ENCODE data around the gene NCLN. TPM values are rescaled to one million over a fixed set of nuclear protein-coding genes. Genes with fewer than 3 reads are reported as not detected.

The NCLN gene
- total RNA-seq, 1 donor from 2014 or later = 54.6 TPM

DNA sequence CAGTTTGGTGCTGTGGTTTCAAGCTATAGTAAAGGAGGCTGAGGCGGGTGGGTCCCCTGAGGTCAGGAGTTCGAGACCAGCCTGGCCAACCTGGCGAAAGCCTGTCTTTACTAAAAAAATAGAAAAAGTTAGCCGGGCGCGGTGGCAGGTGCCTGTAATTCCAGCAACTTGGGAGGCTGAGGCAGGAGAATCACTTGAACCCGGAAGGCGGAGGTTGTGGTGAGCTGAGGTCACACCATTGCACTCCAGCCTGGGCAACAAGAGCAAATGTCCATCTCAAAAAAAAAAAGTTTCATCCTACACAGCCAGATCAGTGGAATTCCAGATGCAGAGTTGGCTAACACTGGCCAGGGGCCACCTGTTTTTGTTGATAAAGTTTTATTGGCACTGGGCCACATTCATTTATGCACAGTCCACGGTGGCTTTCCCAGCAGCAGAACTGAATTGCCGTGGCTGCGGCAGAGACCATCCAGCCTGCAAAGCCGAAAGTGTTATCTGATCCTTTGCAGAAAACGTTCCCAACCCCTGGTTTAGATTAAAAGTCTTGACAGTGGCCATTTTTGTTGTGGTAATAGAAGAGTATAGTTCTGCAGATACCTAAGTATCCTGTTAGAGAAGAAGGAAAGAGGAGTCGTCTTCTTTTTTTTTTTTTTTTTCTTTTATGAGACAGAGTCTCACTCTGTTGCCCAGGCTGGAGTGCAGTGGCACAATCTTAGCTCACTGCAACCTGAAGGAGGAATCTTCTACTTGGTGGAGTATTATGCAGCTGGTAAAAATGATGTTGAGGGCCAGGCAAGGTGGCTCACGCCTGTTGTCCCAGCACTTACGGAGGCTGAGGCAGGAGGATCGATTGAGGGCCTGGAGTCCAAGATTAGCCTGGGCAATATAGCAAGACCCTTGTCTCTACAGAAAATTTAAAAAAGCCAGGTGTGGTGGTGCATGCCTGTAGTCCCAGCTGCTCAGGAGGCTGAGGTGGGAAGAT, 8.7 kb downstream of the NCLN start:
- Mint-ChIP-seq H3K27me3 (no peaks in the 10 kb centered on the region), H3K27ac (no peak overlapping the region), H3K36me3 (ENCODE audit: insufficient read depth) (peaks cover 7% of the 10 kb centered on the region), H3K9me3 (ENCODE audit: low read depth) (no peaks in the 10 kb centered on the region), H3K4me3 (ENCODE audit: low read depth) (no peak overlapping the region), H3K4me1 (ENCODE audit: low read depth) (no peaks in the 10 kb centered on the region)
- TF ChIP-seq, protein P1, sequence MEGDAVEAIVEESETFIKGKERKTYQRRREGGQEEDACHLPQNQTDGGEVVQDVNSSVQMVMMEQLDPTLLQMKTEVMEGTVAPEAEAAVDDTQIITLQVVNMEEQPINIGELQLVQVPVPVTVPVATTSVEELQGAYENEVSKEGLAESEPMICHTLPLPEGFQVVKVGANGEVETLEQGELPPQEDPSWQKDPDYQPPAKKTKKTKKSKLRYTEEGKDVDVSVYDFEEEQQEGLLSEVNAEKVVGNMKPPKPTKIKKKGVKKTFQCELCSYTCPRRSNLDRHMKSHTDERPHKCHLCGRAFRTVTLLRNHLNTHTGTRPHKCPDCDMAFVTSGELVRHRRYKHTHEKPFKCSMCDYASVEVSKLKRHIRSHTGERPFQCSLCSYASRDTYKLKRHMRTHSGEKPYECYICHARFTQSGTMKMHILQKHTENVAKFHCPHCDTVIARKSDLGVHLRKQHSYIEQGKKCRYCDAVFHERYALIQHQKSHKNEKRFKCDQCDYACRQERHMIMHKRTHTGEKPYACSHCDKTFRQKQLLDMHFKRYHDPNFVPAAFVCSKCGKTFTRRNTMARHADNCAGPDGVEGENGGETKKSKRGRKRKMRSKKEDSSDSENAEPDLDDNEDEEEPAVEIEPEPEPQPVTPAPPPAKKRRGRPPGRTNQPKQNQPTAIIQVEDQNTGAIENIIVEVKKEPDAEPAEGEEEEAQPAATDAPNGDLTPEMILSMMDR (IDR thresholded peaks at IDR 0.05; ENCODE audit: unreplicated experiment) = no peak
- no peak for DNase-seq (ENCODE audit: low spot score, unreplicated experiment)

DNA sequence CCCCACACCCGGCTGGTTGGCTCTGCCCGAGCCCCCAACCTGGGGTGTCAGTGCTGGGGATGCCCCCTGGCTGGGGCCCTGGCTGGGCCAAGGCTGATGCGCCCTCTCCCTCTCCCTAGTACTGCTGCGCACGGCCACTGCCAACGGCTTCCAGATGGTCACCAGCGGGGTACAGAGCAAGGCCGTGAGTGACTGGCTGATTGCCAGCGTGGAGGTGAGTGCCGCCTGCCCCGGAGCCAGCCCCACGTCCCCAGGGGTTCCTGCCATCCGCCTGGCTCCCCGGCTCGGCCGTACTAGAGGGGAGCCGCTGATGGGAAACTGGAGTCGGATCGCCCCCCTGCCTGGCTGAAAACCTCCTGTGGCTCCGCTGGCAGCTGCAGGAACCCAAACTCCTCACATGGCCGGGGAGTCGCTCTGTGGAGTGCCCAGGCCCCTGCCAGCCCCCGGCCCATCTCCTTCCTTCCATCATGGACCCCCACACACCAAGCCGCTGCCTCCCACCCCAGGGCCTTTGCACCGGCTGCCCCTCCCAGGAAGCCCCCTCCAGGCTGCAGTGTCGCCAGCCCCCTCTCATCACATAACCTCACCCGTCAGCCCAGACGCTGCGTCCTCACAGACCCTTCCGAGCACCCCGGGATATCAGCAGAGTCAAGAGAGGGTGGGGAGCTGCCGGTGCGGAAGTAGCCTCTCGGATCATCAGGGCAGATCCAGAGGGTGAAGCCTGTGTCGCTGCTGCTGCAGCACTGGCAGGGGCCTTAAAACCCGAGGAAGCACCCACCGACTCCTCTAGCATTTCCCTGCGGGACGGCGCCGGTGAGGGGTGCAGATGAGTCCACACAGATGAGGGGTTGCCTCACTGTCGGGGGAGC, 10.6 kb downstream of the NCLN start:
- TF ChIP-seq, protein P1 (IDR thresholded peaks at IDR 0.05; ENCODE audit: unreplicated experiment) = no peak
- DNase-seq (ENCODE audit: low spot score, unreplicated experiment) = no peak
- H3K4me1 Mint-ChIP-seq (ENCODE audit: low read depth) = no peaks in the 10 kb centered on the region
- H3K27ac Mint-ChIP-seq = no peak overlapping the region
- no peak overlapping the region for H3K4me3 Mint-ChIP-seq (ENCODE audit: low read depth)
- H3K27me3 Mint-ChIP-seq = no peaks in the 10 kb centered on the region
- H3K36me3 Mint-ChIP-seq (ENCODE audit: insufficient read depth) = peaks cover 7% of the 10 kb centered on the region
- H3K9me3 Mint-ChIP-seq (ENCODE audit: low read depth) = no peaks in the 10 kb centered on the region

DNA sequence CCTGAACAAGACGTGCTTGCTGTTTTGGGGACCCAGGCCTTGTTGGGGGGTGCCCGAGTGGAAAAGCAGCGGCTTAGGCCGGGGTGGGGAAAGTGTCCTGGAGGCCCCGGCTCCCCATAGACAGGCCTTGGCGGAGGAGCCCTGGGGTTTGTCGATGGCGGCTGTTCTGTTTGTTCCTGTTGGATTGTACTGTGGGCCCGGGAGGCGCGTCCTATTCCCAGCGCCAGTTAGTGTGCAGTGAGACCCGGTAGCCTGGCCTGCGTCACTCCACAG, 11.1 kb downstream of the NCLN start:
- Mint-ChIP-seq H3K36me3 (ENCODE audit: insufficient read depth) (peaks cover 7% of the 10 kb centered on the region), H3K27ac (no peak overlapping the region), H3K4me1 (ENCODE audit: low read depth) (no peaks in the 10 kb centered on the region), H3K4me3 (ENCODE audit: low read depth) (no peak overlapping the region), H3K9me3 (ENCODE audit: low read depth) (no peaks in the 10 kb centered on the region), H3K27me3 (no peaks in the 10 kb centered on the region)
- no peak for DNase-seq (ENCODE audit: low spot score, unreplicated experiment)
- TF ChIP-seq, protein P1 (IDR thresholded peaks at IDR 0.05; ENCODE audit: unreplicated experiment) = no peak

DNA sequence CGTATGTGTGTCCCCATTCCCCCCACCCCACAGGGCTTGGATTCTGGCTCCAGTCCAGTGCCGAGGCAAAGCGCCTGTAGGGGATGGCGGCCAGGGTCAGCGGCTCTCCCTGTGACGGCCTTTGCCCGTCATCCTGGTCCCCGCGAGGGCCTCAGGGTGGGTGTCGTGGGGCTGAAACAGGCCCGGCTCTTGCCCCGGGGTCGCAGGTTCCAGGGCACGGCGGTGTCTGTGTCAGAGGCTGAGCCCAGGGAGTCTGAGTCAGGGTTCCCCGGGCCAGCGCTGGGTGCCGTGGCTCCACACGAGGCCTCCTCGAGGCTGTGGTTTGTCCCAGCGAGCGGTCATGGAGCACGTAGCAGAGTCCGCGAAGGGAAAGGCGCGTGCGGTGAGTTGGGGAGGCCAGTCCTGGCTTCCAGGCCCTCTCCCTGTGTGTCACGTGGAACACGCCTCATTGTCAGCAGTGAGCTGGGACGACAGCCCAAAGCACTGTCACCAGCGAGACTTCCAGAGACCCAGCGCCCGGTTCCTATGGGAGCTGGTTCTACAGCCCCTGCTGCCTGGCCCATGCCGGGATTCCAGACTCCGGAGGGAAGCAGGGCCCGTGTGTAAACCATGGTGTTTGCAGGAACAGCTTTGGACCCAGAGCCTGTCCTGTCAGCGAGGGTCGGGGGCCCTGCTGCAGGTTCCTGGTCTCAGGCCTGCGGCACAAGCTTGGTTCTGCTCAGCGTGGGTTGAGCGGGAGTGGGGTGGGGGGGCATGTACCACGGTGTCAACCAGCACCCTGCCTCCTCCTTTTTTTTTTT, 13.4 kb downstream of the NCLN start:
- Mint-ChIP-seq H3K27ac (no peak overlapping the region), H3K27me3 (no peaks in the 10 kb centered on the region), H3K4me1 (ENCODE audit: low read depth) (no peaks in the 10 kb centered on the region), H3K9me3 (ENCODE audit: low read depth) (no peaks in the 10 kb centered on the region), H3K36me3 (ENCODE audit: insufficient read depth) (peaks cover 4% of the 10 kb centered on the region), H3K4me3 (ENCODE audit: low read depth) (no peak overlapping the region)
- TF ChIP-seq, protein P1 (IDR thresholded peaks at IDR 0.05; ENCODE audit: unreplicated experiment) = no peak
- DNase-seq (ENCODE audit: low spot score, unreplicated experiment) = no peak

Data from progenitor cell of endocrine pancreas (in vitro differentiated cells).